PFSK-1 (cell line): ENCODE measurements around the gene MAPT.

Experiments
- FOXP2 ChIP-seq: optimal IDR thresholded peaks from 2 replicates; pipeline ENCODE3; 2011; ENCODE audit warnings: borderline replicate concordance, control low read depth, inconsistent platforms; ENCODE audit not compliant: insufficient read depth; ENCODE audit errors: extremely low read length, extremely low read depth
- POLR2AphosphoS5 ChIP-seq: IDR thresholded peaks from 2 replicates; pipeline ENCODE4 v1.6.1; 2012; ENCODE audit warnings: low read depth, mild to moderate bottlenecking, control low read depth, low read length, moderate library complexity
- REST ChIP-seq, 2 experiments: IDR thresholded peaks; 2 replicates each; pipeline versions ENCODE4 v1.6.1 to v1.8.0; 2011 to 2012; ENCODE audit warnings: low read depth in 2 of 2, low read length in 2 of 2, control low read depth in 1 of 2, inconsistent platforms in 1 of 2, mild to moderate bottlenecking in 1 of 2, moderate library complexity in 1 of 2; ENCODE audit not compliant: insufficient read depth in 1 of 2
- SIN3A ChIP-seq: IDR thresholded peaks from 2 replicates; pipeline ENCODE4 v1.6.1; 2012; ENCODE audit warnings: mild to moderate bottlenecking, low read length, moderate library complexity, borderline replicate concordance; ENCODE audit not compliant: insufficient read depth
- TAF1 ChIP-seq: IDR thresholded peaks from 2 replicates; pipeline ENCODE4 v1.6.1; 2012; ENCODE audit warnings: low read length, control low read depth, borderline replicate concordance; ENCODE audit not compliant: insufficient read depth

Gene MAPT

DNA sequence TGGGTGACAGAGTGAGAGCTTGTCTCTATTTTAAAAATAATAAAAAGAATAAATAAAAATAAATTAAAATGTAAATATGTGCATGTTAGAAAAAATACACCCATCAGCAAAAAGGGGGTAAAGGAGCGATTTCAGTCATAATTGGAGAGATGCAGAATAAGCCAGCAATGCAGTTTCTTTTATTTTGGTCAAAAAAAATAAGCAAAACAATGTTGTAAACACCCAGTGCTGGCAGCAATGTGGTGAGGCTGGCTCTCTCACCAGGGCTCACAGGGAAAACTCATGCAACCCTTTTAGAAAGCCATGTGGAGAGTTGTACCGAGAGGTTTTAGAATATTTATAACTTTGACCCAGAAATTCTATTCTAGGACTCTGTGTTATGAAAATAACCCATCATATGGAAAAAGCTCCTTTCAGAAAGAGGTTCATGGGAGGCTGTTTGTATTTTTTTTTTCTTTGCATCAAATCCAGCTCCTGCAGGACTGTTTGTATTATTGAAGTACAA lies 113.2 kb downstream of the MAPT start:
- no peak for TF ChIP-seq FOXP2
- no peak for TF ChIP-seq SIN3A
- no peak for TF ChIP-seq POLR2AphosphoS5
- no peak for TF ChIP-seq TAF1
- TF ChIP-seq REST (IDR thresholded peaks at IDR 0.05; ENCODE audit: insufficient read depth in 1 of 2, low read depth in 2 of 2, low read length in 2 of 2) = no peak

GRCh38 chr17:46008591-46008990 lies 114.2 kb downstream of the MAPT start:
- TF ChIP-seq FOXP2 (no peak), POLR2AphosphoS5 (no peak), SIN3A (no peak), TAF1 (no peak), REST (IDR thresholded peaks at IDR 0.05; ENCODE audit: insufficient read depth in 1 of 2, low read depth in 2 of 2, low read length in 2 of 2) (no peak)

DNA sequence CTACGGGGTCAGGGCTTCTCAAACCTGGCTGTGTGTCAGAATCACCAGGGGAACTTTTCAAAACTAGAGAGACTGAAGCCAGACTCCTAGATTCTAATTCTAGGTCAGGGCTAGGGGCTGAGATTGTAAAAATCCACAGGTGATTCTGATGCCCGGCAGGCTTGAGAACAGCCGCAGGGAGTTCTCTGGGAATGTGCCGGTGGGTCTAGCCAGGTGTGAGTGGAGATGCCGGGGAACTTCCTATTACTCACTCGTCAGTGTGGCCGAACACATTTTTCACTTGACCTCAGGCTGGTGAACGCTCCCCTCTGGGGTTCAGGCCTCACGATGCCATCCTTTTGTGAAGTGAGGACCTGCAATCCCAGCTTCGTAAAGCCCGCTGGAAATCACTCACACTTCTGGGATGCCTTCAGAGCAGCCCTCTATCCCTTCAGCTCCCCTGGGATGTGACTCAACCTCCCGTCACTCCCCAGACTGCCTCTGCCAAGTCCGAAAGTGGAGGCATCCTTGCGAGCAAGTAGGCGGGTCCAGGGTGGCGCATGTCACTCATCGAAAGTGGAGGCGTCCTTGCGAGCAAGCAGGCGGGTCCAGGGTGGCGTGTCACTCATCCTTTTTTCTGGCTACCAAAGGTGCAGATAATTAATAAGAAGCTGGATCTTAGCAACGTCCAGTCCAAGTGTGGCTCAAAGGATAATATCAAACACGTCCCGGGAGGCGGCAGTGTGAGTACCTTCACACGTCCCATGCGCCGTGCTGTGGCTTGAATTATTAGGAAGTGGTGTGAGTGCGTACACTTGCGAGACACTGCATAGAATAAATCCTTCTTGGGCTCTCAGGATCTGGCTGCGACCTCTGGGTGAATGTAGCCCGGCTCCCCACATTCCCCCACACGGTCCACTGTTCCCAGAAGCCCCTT lies 115.6 kb downstream of the MAPT start:
- TF ChIP-seq REST (IDR thresholded peaks at IDR 0.05; ENCODE audit: insufficient read depth in 1 of 2, low read depth in 2 of 2, low read length in 2 of 2) = no peak
- no peak for TF ChIP-seq POLR2AphosphoS5
- no peak for TF ChIP-seq TAF1
- TF ChIP-seq SIN3A = no peak
- TF ChIP-seq FOXP2 = no peak

- TF ChIP-seq FOXP2 = no peak
- no peak for TF ChIP-seq TAF1
- no peak for TF ChIP-seq POLR2AphosphoS5
- TF ChIP-seq REST (IDR thresholded peaks at IDR 0.05; ENCODE audit: insufficient read depth in 1 of 2, low read depth in 2 of 2, low read length in 2 of 2) = no peak
These were observed 116.3 kb downstream of the MAPT start for GRCh38 chr17:46010597-46011186.
